WI38 (cell line): ENCODE results near the gene TNFAIP2.
A peak's percentile ranks its signal among the peaks of the same experiment; 100 is the strongest.

Source experiments
- H3K4me3 ChIP-seq: 2 replicates; pipeline ENCODE4 v1.5.1; 2011; ENCODE audit warnings: low read depth, mild to moderate bottlenecking, control low read depth, low read length
- CTCF ChIP-seq: IDR thresholded peaks from 2 replicates; pipeline ENCODE4 v1.5.1; 2012; ENCODE audit warnings: low read depth, mild to moderate bottlenecking, control low read depth, low read length

The TNFAIP2 gene

GRCh38 chr14:103090481-103091020, 32.7 kb upstream of the TNFAIP2 start:
- H3K4me3 ChIP-seq, result no peak overlapping the region
- TF ChIP-seq CTCF, result no peak

- H3K4me3 ChIP-seq, result peak overlapping the region; percentile 50
Observed at GRCh38 chr14:103091041-103091882, 32.0 kb upstream of the TNFAIP2 start.

GRCh38 chr14:103091883-103092222, 31.4 kb upstream of the TNFAIP2 start:
- H3K4me3 ChIP-seq, result no peak overlapping the region; the same call in 1 of the 2 replicates
- no peak; the same call in 1 of the 2 replicates for TF ChIP-seq CTCF

More at GRCh38 chr14:103091041-103091882, 32.0 kb upstream of the TNFAIP2 start:
- TF ChIP-seq CTCF, result peak; percentile 19; the same call in 1 of the 2 replicates

- TF ChIP-seq CTCF, result no peak
- H3K4me3 ChIP-seq, result no peak overlapping the region
Observed at GRCh38 chr14:103093856-103094405, 29.3 kb upstream of the TNFAIP2 start.

- H3K4me3 ChIP-seq, result no peak within 1 kb of the TSS
- no peak for TF ChIP-seq CTCF
Observed at GRCh38 chr14:103094406-103095209, 28.7 kb upstream of the TNFAIP2 start, which contains the start of gene EXOC3L4. Gene EXOC3L4 (plus strand): TSS chr14:103094725. CDS start chr14:103100220, 5,495 bp downstream.

GRCh38 chr14:103095210-103095778, 28.0 kb upstream of the TNFAIP2 start:
- no peak overlapping the region for H3K4me3 ChIP-seq
- TF ChIP-seq CTCF, result no peak
